NOMO-1 (cell line): Measurements from ENCODE around the gene ERGIC3.

Experiments used
- DNase-seq, 2 experiments: peaks; one replicate each; lab custom pipeline; 2025; ENCODE audit not compliant: unreplicated experiment in 2 of 2; lab: John Stamatoyannopoulos, UW

The ERGIC3 gene

GRCh38 chr20:35541783-35542662 is at the start of gene ERGIC3:
TSS of gene ERGIC3 (plus strand) at chr20:35542078. CDS start at chr20:35542098, 20 bp downstream.
- DNase-seq, result peak; percentile 95 to 98

GRCh38 chr20:35492352-35492751 is 49.5 kb upstream of the ERGIC3 start:
- DNase-seq, result no peak

- no peak for DNase-seq
Observed at GRCh38 chr20:35496481-35496880, 45.4 kb upstream of the ERGIC3 start.

GRCh38 chr20:35497320-35497719 is 44.6 kb upstream of the ERGIC3 start:
- DNase-seq, result no peak

- DNase-seq, result no peak
Observed at GRCh38 chr20:35497780-35498189, 44.1 kb upstream of the ERGIC3 start.

- no peak for DNase-seq
Observed at GRCh38 chr20:35499271-35499670, 42.6 kb upstream of the ERGIC3 start.

- DNase-seq, result peak; percentile 65 to 72
Observed at GRCh38 chr20:35502352-35502751, 39.5 kb upstream of the ERGIC3 start.

GRCh38 chr20:35503281-35503680 is 38.6 kb upstream of the ERGIC3 start:
- DNase-seq, result no peak

GRCh38 chr20:35503841-35504561 is 37.9 kb upstream of the ERGIC3 start:
- DNase-seq, result no peak

GRCh38 chr20:35504751-35505150 is 37.1 kb upstream of the ERGIC3 start:
- DNase-seq, result no peak

GRCh38 chr20:35506179-35506578 is 35.7 kb upstream of the ERGIC3 start:
- no peak for DNase-seq

- DNase-seq, result no peak
Observed at GRCh38 chr20:35506872-35507638, 34.8 kb upstream of the ERGIC3 start.

GRCh38 chr20:35508493-35509218 is 33.2 kb upstream of the ERGIC3 start:
- DNase-seq, result no peak

GRCh38 chr20:35510951-35511735 is 30.7 kb upstream of the ERGIC3 start:
- no peak for DNase-seq

- no peak for DNase-seq
Observed at GRCh38 chr20:35511814-35512420, 30.0 kb upstream of the ERGIC3 start.

- DNase-seq, result no peak
Observed at GRCh38 chr20:35514371-35514932, 27.4 kb upstream of the ERGIC3 start.

- DNase-seq, result no peak
Observed at GRCh38 chr20:35515341-35515740, 26.5 kb upstream of the ERGIC3 start.

GRCh38 chr20:35515949-35516645 is 25.8 kb upstream of the ERGIC3 start:
- no peak for DNase-seq
